HepG2 (cell line): ENCODE results near the gene DSCAM. TPM values are rescaled to one million over a fixed set of nuclear protein-coding genes. Genes with fewer than 3 reads are reported as not detected.

Experiments
- ATAC-seq: fragments of 200-7000 bp; cut with Tn5 transposase; 3 replicates; pipeline ENCODE4 v1.9.1; 2020; ENCODE audit warnings: mild to moderate bottlenecking, moderate library complexity
- BruUV-seq: library from RNA; stranded (reverse); fragments of 400-500 nt; replicated peaks from 2 replicates; lab custom pipeline; 2021; lab: Mats Ljungman, UMichigan
- CTCF ChIA-PET: fragments of 300-600 bp; formaldehyde crosslinking; extraction: SDS; loops from one replicate; lab custom pipeline; 2021; ENCODE audit warnings: low total read pairs, inconsistent platforms, low intra/inter-chr PET ratio; lab: Yijun Ruan, JAX
- POLR2A ChIA-PET: fragments of 350-600 bp; sonication (Branson Sonifier 250); formaldehyde crosslinking; loops from one replicate; lab custom pipeline; 2020; ENCODE audit warnings: antibody characterized with exemption, inconsistent platforms; lab: Yijun Ruan, JAX
- DNase-seq: peaks from one replicate; pipeline ENCODE4 v3.0.0-alpha.2; 2015; ENCODE audit warnings: low spot score
- FAIRE-seq: peaks from 3 replicates; lab custom pipeline; 2011; peaks lifted over from hg19 to GRCh38; lab: Jason Lieb, UNC
- H2AFZ ChIP-seq: one replicate; pipeline ENCODE4 v1.6.1; 2011; ENCODE audit warnings: low read length, inconsistent platforms
- H3K27ac ChIP-seq: fragments of 300-600 bp; 3 replicates; pipeline ENCODE4 v1.8.0; 2011; ENCODE audit warnings: mixed run types, mild to moderate bottlenecking, mixed read lengths, low read length, inconsistent platforms; ENCODE audit not compliant: insufficient read depth; ENCODE audit errors: extremely low read length
- H3K27me3 ChIP-seq, 2 experiments: fragments of 200-600 bp in 1 of 2; 2 replicates in 1 of 2; 3 replicates in 1 of 2; pipeline versions ENCODE4 v1.6.0 to v1.8.0; 2011; ENCODE audit warnings: low read length in 2 of 2, mild to moderate bottlenecking in 2 of 2, moderate library complexity in 2 of 2, inconsistent platforms in 1 of 2; ENCODE audit not compliant: insufficient read depth in 2 of 2, control insufficient read depth in 1 of 2
- H3K36me3 ChIP-seq, 2 experiments: fragments of 200-600 bp in 1 of 2; replicated peaks in 1 of 2; 2 replicates in 1 of 2; 3 replicates in 1 of 2; pipeline versions ENCODE4 v1.5.1 to v1.8.0; 2011; ENCODE audit warnings: low read length in 2 of 2, inconsistent platforms in 1 of 2; ENCODE audit not compliant: insufficient read depth in 2 of 2, control insufficient read depth in 1 of 2
- H3K4me1 ChIP-seq: 2 replicates; pipeline ENCODE4 v1.5.1; 2012; ENCODE audit warnings: low read length, inconsistent platforms; ENCODE audit not compliant: insufficient read depth
- H3K4me2 ChIP-seq: 2 replicates; pipeline ENCODE4 v1.6.0; 2011; ENCODE audit warnings: low read depth, low read length, inconsistent platforms
- H3K4me3 ChIP-seq, 3 experiments: fragments of 200-600 bp in 1 of 3; sonication (generic), shearing (Covaris generic) in 1 of 3; replicated peaks in 1 of 3; 2 replicates each; pipeline ENCODE4 v1.5.1; 2011 to 2016; ENCODE audit warnings: low read length in 3 of 3, inconsistent platforms in 2 of 3, low read depth in 2 of 3, mild to moderate bottlenecking in 2 of 3, control low read depth in 1 of 3, mixed read lengths in 1 of 3; ENCODE audit not compliant: insufficient read depth in 1 of 3
- H3K79me2 ChIP-seq: one replicate; pipeline ENCODE4 v1.6.1; 2011; ENCODE audit warnings: low read length, inconsistent platforms; ENCODE audit not compliant: insufficient read depth
- H3K9ac ChIP-seq: 2 replicates; pipeline ENCODE4 v1.6.0; 2011; ENCODE audit warnings: mild to moderate bottlenecking, low read depth, low read length, inconsistent platforms; ENCODE audit not compliant: insufficient read depth
- H3K9me3 ChIP-seq: 2 replicates; pipeline ENCODE4 v1.5.1; 2012; ENCODE audit warnings: mild to moderate bottlenecking, low read length
- H4K20me1 ChIP-seq: 2 replicates; pipeline ENCODE4 v1.6.0; 2011; ENCODE audit warnings: inconsistent platforms, mild to moderate bottlenecking, low read length, moderate library complexity; ENCODE audit not compliant: insufficient read depth
- MAFK ChIP-seq, 2 experiments: IDR thresholded peaks in 1 of 2; conservative IDR thresholded peaks in 1 of 2; 2 replicates each; pipeline ENCODE4 v1.6.1; 2011; ENCODE audit warnings: improper control_type of control experiment in 2 of 2, low read length in 2 of 2
- NFAT5 ChIP-seq: sonication (generic); formaldehyde crosslinking; IDR thresholded peaks from 2 replicates; pipeline ENCODE4 v1.4.0; 2020; ENCODE audit warnings: missing genetic modification reagents
- SAFB2 ChIP-seq: sonication (generic); formaldehyde crosslinking; IDR thresholded peaks from 2 replicates; pipeline ENCODE4 v1.5.1; 2020; ENCODE audit warnings: missing genetic modification reagents, low read depth, mild to moderate bottlenecking, borderline replicate concordance
- TAF15 ChIP-seq: fragments of 200-400 bp; formaldehyde crosslinking; IDR thresholded peaks from one replicate; pipeline ENCODE4 v1.6.1; 2018; ENCODE audit warnings: mild to moderate bottlenecking, low read depth, low read length; ENCODE audit not compliant: poor library complexity, severe bottlenecking
- TSC22D2 ChIP-seq: sonication (generic); formaldehyde crosslinking; IDR thresholded peaks from 2 replicates; pipeline ENCODE4 v1.5.1; 2020; ENCODE audit warnings: missing genetic modification reagents, mild to moderate bottlenecking, borderline replicate concordance
- ZFP36L2 ChIP-seq: sonication (generic); formaldehyde crosslinking; IDR thresholded peaks from 2 replicates; pipeline ENCODE4 v1.4.0; 2020; ENCODE audit warnings: missing genetic modification reagents
- ZNF337 ChIP-seq: sonication (generic); formaldehyde crosslinking; IDR thresholded peaks from 2 replicates; pipeline ENCODE4 v1.5.1; 2020; ENCODE audit warnings: missing genetic modification reagents, low read depth, mild to moderate bottlenecking, borderline replicate concordance
- ZNF343 ChIP-seq: sonication (generic); formaldehyde crosslinking; IDR thresholded peaks from 2 replicates; pipeline ENCODE4 v1.4.0; 2020; ENCODE audit warnings: mild to moderate bottlenecking, missing genetic modification reagents
- ZNF496 ChIP-seq: sonication (generic); formaldehyde crosslinking; IDR thresholded peaks from 2 replicates; pipeline ENCODE4 v1.8.1; 2023; ENCODE audit warnings: mild to moderate bottlenecking, moderate library complexity, missing genetic modification reagents; ENCODE audit not compliant: insufficient replicate concordance
- ZNF788 ChIP-seq: sonication (generic); formaldehyde crosslinking; IDR thresholded peaks from 2 replicates; pipeline ENCODE4 v1.5.0; 2020; ENCODE audit warnings: mild to moderate bottlenecking, missing genetic modification reagents, borderline replicate concordance
- WGBS: methylation state at CpG from one replicate; pipeline ENCODE4 v1.1.6; 2017; ENCODE audit warnings: low lambda C conversion rate; 5-methylcytosine and 5-hydroxymethylcytosine counted together
- in situ Hi-C: cut with HindIII; loops from 2 replicates; pipeline ENCODE4 v1.10.0; 2017; ENCODE audit warnings: low pct_unique_long_range_greater_than_20kb; ENCODE audit not compliant: extremely low pct_ligation_motif_present
- intact Hi-C: fragments of 100-400 bp; cut with micrococcal nuclease; formaldehyde crosslinking; loops from one replicate; pipeline ENCODE4 v1.10.0; 2022; ENCODE audit not compliant: unreplicated experiment
- polyA plus RNA-seq, 8 experiments: library from polyadenylated mRNA; depleted of rRNA in 3 of 8; stranded (reverse) in 7 of 8; unstranded in 1 of 8; fragments of >200 nt; fragmentation: Illumina TruSeq in 4 of 8; extraction: Trizol in 4 of 8; gene quantifications; 2 replicates each; pipeline versions ENCODE4 v1.2.1 to v1.2.3, GENCODE V29; 2011 to 2016; ENCODE audit warnings: low read depth in 4 of 8, missing spikeins in 1 of 8, mixed read lengths in 1 of 8; ENCODE audit not compliant: insufficient read depth in 1 of 8
- total RNA-seq, 5 experiments: library from RNA; depleted of rRNA; stranded (reverse); fragments of >200 nt; fragmentation: Illumina TruSeq; extraction: Trizol; gene quantifications; 2 replicates each; pipeline ENCODE4 v1.2.3, GENCODE V29; 2016; ENCODE audit warnings: low read depth in 1 of 5
- TF ChIP-seq, protein P1 (sequence below): IDR thresholded peaks from 2 replicates; pipeline ENCODE4 v1.6.1; 2016
- TF ChIP-seq, protein P2 (sequence below): sonication (generic); formaldehyde crosslinking; IDR thresholded peaks from 2 replicates; pipeline ENCODE4 v1.4.0; 2020; ENCODE audit warnings: missing genetic modification reagents

The DSCAM gene
- total and polyA plus RNA-seq, 2 of the 13 experiments (the other 11 are each of a cell fraction or from before 2014, with no cell fraction given) = not detected

- no peak overlapping the region for H3K9ac ChIP-seq
- peaks cover 92% of the 10 kb centered on the region for H3K9me3 ChIP-seq
- H4K20me1 ChIP-seq = no peaks in the 10 kb centered on the region
- FAIRE-seq = no peak
- WGBS = 23% methylated on average over 4 of the region's 4 CpGs
- in situ Hi-C loops (no loop called here), intact Hi-C loops (no loop called here)
- BruUV-seq = no TSS peak
- no peak overlapping the region for H3K4me3 ChIP-seq
- H3K79me2 ChIP-seq = no peaks in the 10 kb centered on the region
- H2AFZ ChIP-seq = no peak overlapping the region
- CTCF ChIA-PET = no interaction called here
- H3K27me3 ChIP-seq = no peaks in the 10 kb centered on the region
- H3K27ac ChIP-seq = no peak overlapping the region
- POLR2A ChIA-PET = no interaction called here
- ATAC-seq = no peak
- no peak for DNase-seq
- H3K36me3 ChIP-seq = no peaks in the 10 kb centered on the region
- no peaks in the 10 kb centered on the region for H3K4me1 ChIP-seq
- no peak overlapping the region for H3K4me2 ChIP-seq
- TF ChIP-seq ZFP36L2 (no peak), MAFK (conservative IDR thresholded peaks at IDR 0.05 in 1 of 2, IDR thresholded peaks at IDR 0.05 in 1 of 2; ENCODE audit: low read length in 2 of 2) (no peak), NFAT5 (CRISPR knock-in tag) (no peak), SAFB2 (CRISPR knock-in tag) (no peak), ZNF337 (no peak), TAF15 (no peak), ZNF496 (CRISPR knock-in tag) (no peak), ZNF343 (CRISPR knock-in tag) (no peak), TSC22D2 (CRISPR knock-in tag) (no peak), ZNF788 (CRISPR knock-in tag) (no peak)
- TF ChIP-seq, protein P1, sequence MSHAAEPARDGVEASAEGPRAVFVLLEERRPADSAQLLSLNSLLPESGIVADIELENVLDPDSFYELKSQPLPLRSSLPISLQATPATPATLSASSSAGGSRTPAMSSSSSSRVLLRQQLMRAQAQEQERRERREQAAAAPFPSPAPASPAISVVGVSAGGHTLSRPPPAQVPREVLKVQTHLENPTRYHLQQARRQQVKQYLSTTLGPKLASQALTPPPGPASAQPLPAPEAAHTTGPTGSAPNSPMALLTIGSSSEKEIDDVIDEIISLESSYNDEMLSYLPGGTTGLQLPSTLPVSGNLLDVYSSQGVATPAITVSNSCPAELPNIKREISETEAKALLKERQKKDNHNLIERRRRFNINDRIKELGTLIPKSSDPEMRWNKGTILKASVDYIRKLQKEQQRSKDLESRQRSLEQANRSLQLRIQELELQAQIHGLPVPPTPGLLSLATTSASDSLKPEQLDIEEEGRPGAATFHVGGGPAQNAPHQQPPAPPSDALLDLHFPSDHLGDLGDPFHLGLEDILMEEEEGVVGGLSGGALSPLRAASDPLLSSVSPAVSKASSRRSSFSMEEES (CRISPR knock-in tag) = no peak
- TF ChIP-seq, protein P2, sequence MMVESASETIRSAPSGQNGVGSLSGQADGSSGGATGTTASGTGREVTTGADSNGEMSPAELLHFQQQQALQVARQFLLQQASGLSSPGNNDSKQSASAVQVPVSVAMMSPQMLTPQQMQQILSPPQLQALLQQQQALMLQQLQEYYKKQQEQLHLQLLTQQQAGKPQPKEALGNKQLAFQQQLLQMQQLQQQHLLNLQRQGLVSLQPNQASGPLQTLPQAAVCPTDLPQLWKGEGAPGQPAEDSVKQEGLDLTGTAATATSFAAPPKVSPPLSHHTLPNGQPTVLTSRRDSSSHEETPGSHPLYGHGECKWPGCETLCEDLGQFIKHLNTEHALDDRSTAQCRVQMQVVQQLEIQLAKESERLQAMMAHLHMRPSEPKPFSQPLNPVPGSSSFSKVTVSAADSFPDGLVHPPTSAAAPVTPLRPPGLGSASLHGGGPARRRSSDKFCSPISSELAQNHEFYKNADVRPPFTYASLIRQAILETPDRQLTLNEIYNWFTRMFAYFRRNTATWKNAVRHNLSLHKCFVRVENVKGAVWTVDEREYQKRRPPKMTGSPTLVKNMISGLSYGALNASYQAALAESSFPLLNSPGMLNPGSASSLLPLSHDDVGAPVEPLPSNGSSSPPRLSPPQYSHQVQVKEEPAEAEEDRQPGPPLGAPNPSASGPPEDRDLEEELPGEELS (CRISPR knock-in tag) = no peak
Observed at GRCh38 chr21:40635391-40635790, 211.6 kb downstream of the DSCAM start.
